ENCODE measurements around the gene ATXN10. TPM values are rescaled to one million over a fixed set of nuclear protein-coding genes. Genes with fewer than 3 reads are reported as not detected.

The ATXN10 gene
- total RNA-seq, 2 experiments from 2014 or later = 114 to 121 TPM

- H3K36me3 Mint-ChIP-seq (ENCODE audit: low read depth) = peaks cover 23% of the 10 kb centered on the region
- no peaks in the 10 kb centered on the region for H3K9me3 Mint-ChIP-seq
- TF ChIP-seq, protein P1, sequence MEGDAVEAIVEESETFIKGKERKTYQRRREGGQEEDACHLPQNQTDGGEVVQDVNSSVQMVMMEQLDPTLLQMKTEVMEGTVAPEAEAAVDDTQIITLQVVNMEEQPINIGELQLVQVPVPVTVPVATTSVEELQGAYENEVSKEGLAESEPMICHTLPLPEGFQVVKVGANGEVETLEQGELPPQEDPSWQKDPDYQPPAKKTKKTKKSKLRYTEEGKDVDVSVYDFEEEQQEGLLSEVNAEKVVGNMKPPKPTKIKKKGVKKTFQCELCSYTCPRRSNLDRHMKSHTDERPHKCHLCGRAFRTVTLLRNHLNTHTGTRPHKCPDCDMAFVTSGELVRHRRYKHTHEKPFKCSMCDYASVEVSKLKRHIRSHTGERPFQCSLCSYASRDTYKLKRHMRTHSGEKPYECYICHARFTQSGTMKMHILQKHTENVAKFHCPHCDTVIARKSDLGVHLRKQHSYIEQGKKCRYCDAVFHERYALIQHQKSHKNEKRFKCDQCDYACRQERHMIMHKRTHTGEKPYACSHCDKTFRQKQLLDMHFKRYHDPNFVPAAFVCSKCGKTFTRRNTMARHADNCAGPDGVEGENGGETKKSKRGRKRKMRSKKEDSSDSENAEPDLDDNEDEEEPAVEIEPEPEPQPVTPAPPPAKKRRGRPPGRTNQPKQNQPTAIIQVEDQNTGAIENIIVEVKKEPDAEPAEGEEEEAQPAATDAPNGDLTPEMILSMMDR (IDR thresholded peaks at IDR 0.05) = no peak
- POLR2A ChIA-PET = interaction anchor here (0.6 kb wide), 1 partner anchor 276 kb away, joined by 3 read pairs; no protein-coding TSS in a partner anchor
- peaks cover 31% of the 10 kb centered on the region for H3K4me1 Mint-ChIP-seq (ENCODE audit: low read depth)
- ATAC-seq = no peak
- peak overlapping the region; percentile 81 for H3K4me3 Mint-ChIP-seq
- peak overlapping the region; percentile 87 for H3K27ac Mint-ChIP-seq
- CTCF ChIA-PET = interaction anchor here (1.0 to 1.3 kb wide), 2 partner anchors 193 to 335 kb away, joined by 3 to 4 read pairs; no protein-coding TSS in a partner anchor
- DNase-seq = peak; percentile 5
- H3K27me3 Mint-ChIP-seq = no peaks in the 10 kb centered on the region
- intact Hi-C loops (cut with micrococcal nuclease) = no loop called here
These were observed 452 bp upstream of the ATXN10 start for GRCh38 chr22:45670981-45671782.

DNA sequence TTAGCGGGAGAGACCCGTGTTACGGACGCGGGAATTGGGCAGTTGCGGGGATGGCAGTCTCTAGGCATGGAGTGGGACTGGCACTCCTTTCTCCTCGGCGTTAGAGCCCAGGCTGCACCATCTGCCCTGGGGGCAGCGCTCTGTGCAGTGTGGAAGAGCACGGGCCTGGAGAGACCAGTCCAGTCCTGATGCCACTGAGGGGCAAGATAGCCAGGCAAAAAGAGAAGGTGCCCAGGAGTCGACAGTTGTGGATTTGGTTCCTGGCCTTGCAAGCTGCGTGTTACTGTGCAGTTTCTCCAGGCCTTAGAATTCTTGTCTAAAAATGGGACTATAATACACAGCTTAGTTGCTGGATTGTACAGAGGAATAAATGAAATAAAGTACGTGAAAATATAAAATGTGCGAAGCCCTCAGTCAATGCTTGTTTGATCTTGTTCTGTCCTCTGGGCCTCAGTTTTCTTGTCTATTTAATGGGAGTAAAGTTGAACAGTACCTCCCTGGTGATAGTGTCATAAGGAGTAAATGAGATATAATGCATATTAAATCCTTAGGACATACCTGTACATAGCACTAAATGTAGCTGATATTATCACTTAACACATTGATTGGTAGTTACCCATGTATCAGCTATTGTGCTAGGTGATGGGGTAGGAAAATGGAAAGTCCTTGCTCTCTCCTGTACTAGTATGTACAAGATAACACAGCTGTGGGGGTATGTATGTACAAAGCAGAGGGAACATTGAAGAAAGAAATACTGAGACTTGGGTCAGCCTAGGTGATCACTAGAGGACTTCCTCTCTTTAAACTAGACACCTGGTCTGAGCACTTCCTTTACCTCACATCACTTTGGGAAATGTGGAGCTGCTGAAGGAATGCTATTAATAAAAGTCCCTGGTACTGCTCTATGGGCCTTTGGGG, 1.2 kb downstream of the ATXN10 start:
- intact Hi-C loops (cut with micrococcal nuclease) = no loop called here
- H3K4me3 Mint-ChIP-seq = peak overlapping the region; percentile 94
- H3K27me3 Mint-ChIP-seq = no peaks in the 10 kb centered on the region
- peak overlapping the region; percentile 89 for H3K27ac Mint-ChIP-seq
- ATAC-seq (peak; percentile 9), DNase-seq (no peak)
- H3K9me3 Mint-ChIP-seq = no peaks in the 10 kb centered on the region
- CTCF ChIA-PET = interaction anchor here (0.7 to 1.3 kb wide), 2 partner anchors 9 to 191 kb away, joined by 4 read pairs; no protein-coding TSS in a partner anchor
- TF ChIP-seq, protein P1 (IDR thresholded peaks at IDR 0.05) = no peak
- H3K4me1 Mint-ChIP-seq (ENCODE audit: low read depth) = peaks cover 38% of the 10 kb centered on the region
- peaks cover 29% of the 10 kb centered on the region for H3K36me3 Mint-ChIP-seq (ENCODE audit: low read depth)
- POLR2A ChIA-PET = interaction anchor here (0.5 to 0.9 kb wide), 2 partner anchors 20 to 75 kb away, joined by 3 read pairs; no protein-coding TSS in a partner anchor

GRCh38 chr22:45673482-45674175, 2.0 kb downstream of the ATXN10 start:
- H3K36me3 Mint-ChIP-seq (ENCODE audit: low read depth) = peaks cover 30% of the 10 kb centered on the region
- POLR2A ChIA-PET = interaction anchor here (0.5 to 0.6 kb wide), 2 partner anchors 12 to 74 kb away, joined by 3 read pairs; no protein-coding TSS in a partner anchor
- intact Hi-C loops (cut with micrococcal nuclease) = no loop called here

GRCh38 chr22:45676024-45676423, 4.4 kb downstream of the ATXN10 start:
- ChIA-PET CTCF (interaction anchor here (0.8 kb wide), 1 partner anchor 11 kb away, joined by 3 read pairs; no protein-coding TSS in a partner anchor), POLR2A (no interaction called here)
- no peak for ATAC-seq
- Mint-ChIP-seq H3K9me3 (no peaks in the 10 kb centered on the region), H3K27ac (no peak overlapping the region), H3K27me3 (no peaks in the 10 kb centered on the region), H3K36me3 (ENCODE audit: low read depth) (peaks cover 35% of the 10 kb centered on the region), H3K4me3 (no peak overlapping the region), H3K4me1 (ENCODE audit: low read depth) (peaks cover 46% of the 10 kb centered on the region)
- intact Hi-C loops (cut with micrococcal nuclease) = no loop called here
- no peak for DNase-seq
- TF ChIP-seq, protein P1 (IDR thresholded peaks at IDR 0.05) = no peak

More at GRCh38 chr22:45673482-45674175, 2.0 kb downstream of the ATXN10 start:
- Mint-ChIP-seq H3K27me3 (no peaks in the 10 kb centered on the region), H3K27ac (peak overlapping the region; percentile 89), H3K4me1 (ENCODE audit: low read depth) (peaks cover 39% of the 10 kb centered on the region), H3K9me3 (no peaks in the 10 kb centered on the region), H3K4me3 (peak overlapping the region; percentile 94)
- CTCF ChIA-PET = interaction anchor here (0.7 kb wide), 1 partner anchor 9 kb away, joined by 4 read pairs; no protein-coding TSS in a partner anchor
- TF ChIP-seq, protein P1 (IDR thresholded peaks at IDR 0.05) = no peak
- ATAC-seq (no peak), DNase-seq (no peak)

All from activated CD8-positive, alpha-beta T cell treated with anti-CD3 and anti-CD28 coated beads for 36 hours (primary cell).